B cell (primary cell): Measurements from ENCODE around the gene DNAJC10. TPM values are rescaled to one million over a fixed set of nuclear protein-coding genes. Genes with fewer than 3 reads are reported as not detected.

Experiments used
- ATAC-seq: fragments of 200-7000 bp; cut with Tn5 transposase; one replicate; pipeline ENCODE4 v1.10.0; 2021; ENCODE audit warnings: low read depth, mild to moderate bottlenecking, moderate number of reproducible peaks, moderate library complexity
- CTCF ChIA-PET: fragments of 350-600 bp; sonication (Branson Sonifier 250); formaldehyde crosslinking; loops from one replicate; lab custom pipeline; 2021; ENCODE audit warnings: antibody characterized with exemption, inconsistent platforms; lab: Charles Lee
- POLR2A ChIA-PET: fragments of 350-600 bp; sonication (Branson Sonifier 250); formaldehyde crosslinking; loops from one replicate; lab custom pipeline; 2021; ENCODE audit warnings: antibody characterized with exemption; lab: Charles Lee
- DNase-seq: peaks from one replicate; pipeline ENCODE4 v3.0.0; 2013
- H2AFZ ChIP-seq: 2 replicates; pipeline ENCODE4 v1.6.1; 2012; ENCODE audit warnings: mild to moderate bottlenecking, low read depth, low read length; ENCODE audit not compliant: insufficient read depth, poor library complexity, severe bottlenecking
- H3K27ac ChIP-seq, 2 donors: 1 replicate in 1 of 2; 2 replicates in 1 of 2; pipeline ENCODE4 v1.5.1; 2012 to 2013; ENCODE audit warnings: low read length in 2 of 2, mild to moderate bottlenecking in 2 of 2, moderate library complexity in 1 of 2
- H3K27me3 ChIP-seq, 4 experiments: fragments of 200-600 bp in 1 of 4; sonication (generic) in 1 of 4; replicated peaks in 1 of 4; 1 replicate in 2 of 4; 2 replicates in 2 of 4; pipeline versions ENCODE4 v1.6.1 to v1.7.0; 2013 to 2016; ENCODE audit warnings: low read length in 3 of 4, mild to moderate bottlenecking in 2 of 4, mixed read lengths in 1 of 4, moderate library complexity in 1 of 4; ENCODE audit not compliant: insufficient read depth in 4 of 4, control insufficient read depth in 3 of 4; ENCODE audit errors: control extremely low read depth in 1 of 4
- H3K36me3 ChIP-seq, 2 experiments: replicated peaks in 1 of 2; 1 replicate in 1 of 2; 2 replicates in 1 of 2; pipeline versions ENCODE4 v1.6.1 to v1.7.1; 2013; ENCODE audit warnings: low read length in 1 of 2; ENCODE audit not compliant: insufficient read depth in 2 of 2, control insufficient read depth in 1 of 2; ENCODE audit errors: control extremely low read depth in 1 of 2, extremely low read depth in 1 of 2
- H3K4me1 ChIP-seq, 2 donors: fragments of 200-600 bp in 1 of 2; sonication (generic) in 1 of 2; 1 replicate in 1 of 2; 2 replicates in 1 of 2; pipeline versions ENCODE4 v1.5.1 to v1.6.1; 2013 to 2017; ENCODE audit warnings: low read length in 2 of 2; ENCODE audit not compliant: control insufficient read depth in 2 of 2, insufficient read depth in 2 of 2
- H3K4me2 ChIP-seq: replicated peaks from 2 replicates; pipeline ENCODE3; 2012; ENCODE audit warnings: mild to moderate bottlenecking, low read depth, low read length; ENCODE audit not compliant: poor library complexity, severe bottlenecking
- H3K4me3 ChIP-seq, 5 experiments: fragments of 200-600 bp in 1 of 5; sonication (generic) in 1 of 5; 1 replicate in 3 of 5; 2 replicates in 2 of 5; pipeline versions ENCODE4 v1.5.1 to v1.7.0; 2011 to 2016; ENCODE audit warnings: low read length in 4 of 5, mild to moderate bottlenecking in 4 of 5, low read depth in 2 of 5, control low read depth in 1 of 5, moderate library complexity in 1 of 5; ENCODE audit not compliant: insufficient read depth in 1 of 5; ENCODE audit errors: control extremely low read depth in 1 of 5, extremely low read depth in 1 of 5
- H3K79me2 ChIP-seq: fragments of 200-600 bp; sonication (generic); one replicate; pipeline ENCODE4 v1.6.0; 2016; ENCODE audit warnings: low read length; ENCODE audit not compliant: control insufficient read depth, insufficient read depth
- H3K9ac ChIP-seq: fragments of 200-600 bp; sonication (generic); 2 replicates; pipeline ENCODE4 v1.6.1; 2017; ENCODE audit warnings: mild to moderate bottlenecking, low read length, moderate library complexity
- H3K9me3 ChIP-seq, 3 donors: one replicate each; pipeline versions ENCODE4 v1.6.1 to v1.7.1; 2013; ENCODE audit warnings: low read length in 2 of 3; ENCODE audit not compliant: control insufficient read depth in 2 of 3, insufficient read depth in 1 of 3; ENCODE audit errors: control extremely low read depth in 1 of 3
- H4K20me1 ChIP-seq: 2 replicates; pipeline ENCODE4 v1.6.0; 2012; ENCODE audit warnings: mild to moderate bottlenecking, low read length; ENCODE audit not compliant: insufficient read depth, control insufficient read depth, poor library complexity, severe bottlenecking
- H3K27ac Mint-ChIP-seq: one replicate; pipeline ENCODE4 v1.8.0; 2021; ENCODE audit warnings: mixed read lengths
- H3K27me3 Mint-ChIP-seq: one replicate; pipeline ENCODE4 v1.8.0; 2021; ENCODE audit warnings: mixed read lengths
- H3K4me1 Mint-ChIP-seq: one replicate; pipeline ENCODE4 v1.8.0; 2021; ENCODE audit warnings: mixed read lengths
- H3K4me3 Mint-ChIP-seq: one replicate; pipeline ENCODE4 v1.8.0; 2021; ENCODE audit warnings: mixed read lengths
- H3K9me3 Mint-ChIP-seq: one replicate; pipeline ENCODE4 v1.8.0; 2022; ENCODE audit warnings: mixed read lengths; ENCODE audit not compliant: insufficient read depth
- CTCF ChIP-seq: fragments of 200-600 bp; IDR thresholded peaks from one replicate; pipeline ENCODE4 v1.8.0; 2022; ENCODE audit warnings: antibody characterized with exemption, mild to moderate bottlenecking
- EZH2 ChIP-seq: IDR thresholded peaks from 2 replicates; pipeline ENCODE4 v1.6.1; 2012; ENCODE audit warnings: borderline replicate concordance, low read depth, mild to moderate bottlenecking, moderate library complexity, low read length; ENCODE audit not compliant: insufficient read depth, poor library complexity, severe bottlenecking
- WGBS: methylation state at CpG from one replicate; pipeline ENCODE4 v1.1.5; 2013; ENCODE audit warnings: missing lambda C conversion rate; ENCODE audit not compliant: insufficient coverage; 5-methylcytosine and 5-hydroxymethylcytosine counted together
- intact Hi-C: fragments of 100-400 bp; cut with micrococcal nuclease; formaldehyde crosslinking; loops from one replicate; pipeline ENCODE4 v1.10.0; 2022
- polyA plus RNA-seq: library from polyadenylated mRNA; depleted of rRNA; stranded (reverse); fragments of >200 nt; gene quantifications from 2 replicates; pipeline ENCODE4 v1.2.3, GENCODE V29; 2012
- total RNA-seq, 2 donors: library from RNA; stranded (reverse); fragments of 120-200 nt in 1 of 2; gene quantifications; 1 replicate in 1 of 2; 2 replicates in 1 of 2; pipeline versions ENCODE4 v1.2.3 to v1.2.4, GENCODE V29; 2013 to 2022

The DNAJC10 gene
- total and polyA plus RNA-seq, 2 donors (not counting 1 experiment from before 2014, with no cell fraction given) = 41.3 to 115 TPM

GRCh38 chr2:182792441-182792840 is 76.4 kb downstream of the DNAJC10 start:
- H3K27me3 Mint-ChIP-seq = peaks cover 5% of the 10 kb centered on the region
- no peaks in the 10 kb centered on the region for H3K9me3 ChIP-seq
- WGBS = no CpG with 5 or more reads among the region's 2 CpGs

GRCh38 chr2:182798736-182799135 is 82.7 kb downstream of the DNAJC10 start:
- WGBS = no CpG with 5 or more reads among the region's 2 CpGs
- ChIA-PET CTCF (no interaction called here), POLR2A (no interaction called here)
- H3K4me1 ChIP-seq = no peaks in the 10 kb centered on the region
- no peak overlapping the region for H3K9ac ChIP-seq
- H4K20me1 ChIP-seq = no peaks in the 10 kb centered on the region
- no peaks in the 10 kb centered on the region for H3K9me3 ChIP-seq
- Mint-ChIP-seq H3K27ac (no peak overlapping the region), H3K4me3 (no peak overlapping the region), H3K4me1 (no peaks in the 10 kb centered on the region), H3K27me3 (peaks cover 32% of the 10 kb centered on the region), H3K9me3 (no peaks in the 10 kb centered on the region)
- no peak overlapping the region for H3K4me3 ChIP-seq
- TF ChIP-seq EZH2 (no peak), CTCF (no peak)
- intact Hi-C loops = no loop called here
- H3K36me3 ChIP-seq = no peaks in the 10 kb centered on the region
- H3K4me2 ChIP-seq = no peak overlapping the region
- ATAC-seq (no peak), DNase-seq (no peak)
- H3K27ac ChIP-seq = no peak overlapping the region
- no peaks in the 10 kb centered on the region for H3K79me2 ChIP-seq
- peaks cover 0 to 16% (median 0%) of the 10 kb centered on the region in 4 experiments for H3K27me3 ChIP-seq
- H2AFZ ChIP-seq = no peak overlapping the region

More at GRCh38 chr2:182792441-182792840, 76.4 kb downstream of the DNAJC10 start:
- no peaks in the 10 kb centered on the region for H3K9me3 Mint-ChIP-seq
- no peak overlapping the region for H3K4me3 Mint-ChIP-seq
- intact Hi-C loops = no loop called here
- ChIA-PET CTCF (no interaction called here), POLR2A (no interaction called here)
- Histone ChIP-seq H3K4me2 (no peak overlapping the region), H3K4me3 (no peak overlapping the region), H3K36me3 (no peaks in the 10 kb centered on the region), H3K27me3 (no peaks in the 10 kb centered on the region), H3K27ac (no peak overlapping the region), H3K79me2 (no peaks in the 10 kb centered on the region), H3K9ac (no peak overlapping the region), H4K20me1 (no peaks in the 10 kb centered on the region), H3K4me1 (no peaks in the 10 kb centered on the region), H2AFZ (no peak overlapping the region)
- no peak for TF ChIP-seq EZH2
- TF ChIP-seq CTCF = no peak
- ATAC-seq (no peak), DNase-seq (no peak)
- no peaks in the 10 kb centered on the region for H3K4me1 Mint-ChIP-seq
- no peak overlapping the region for H3K27ac Mint-ChIP-seq
